Activated T-helper 1 cell treated with anti-CD3 and anti-CD28 coated beads, Interleukin-12 subunit alpha, Interleukin-12 subunit beta, Interleukin-2, Interleukin-4 antibody, amounts not matched to agents 30 ng/mL and 10 ng/mL and 1 ng/mL, durations not matched to agents 14 hours and 24 hours and 36 hours (primary cell): ENCODE data around the gene CNNM2. TPM values are rescaled to one million over a fixed set of nuclear protein-coding genes. Genes with fewer than 3 reads are reported as not detected.
"Not testable (repeated sequence)": the region's sequence is repeated elsewhere in the genome, so short reads cannot be mapped to it uniquely, and the experiment has no call there.

Source experiments
- DNase-seq: peaks from one replicate; pipeline ENCODE4 v3.0.0; 2021; ENCODE audit warnings: low spot score
- H3K27ac Mint-ChIP-seq: one replicate; pipeline ENCODE4 v1.8.0; 2021; ENCODE audit warnings: mild to moderate bottlenecking, mixed read lengths
- H3K27me3 Mint-ChIP-seq: one replicate; pipeline ENCODE4 v1.8.0; 2022; ENCODE audit warnings: mild to moderate bottlenecking, moderate library complexity, mixed read lengths; ENCODE audit not compliant: insufficient read depth
- H3K36me3 Mint-ChIP-seq: one replicate; pipeline ENCODE4 v1.8.0; 2021; ENCODE audit warnings: low read depth, mixed read lengths
- H3K4me1 Mint-ChIP-seq: one replicate; pipeline ENCODE4 v1.8.0; 2021; ENCODE audit warnings: low read depth, mixed read lengths
- H3K4me3 Mint-ChIP-seq: one replicate; pipeline ENCODE4 v1.8.0; 2021; ENCODE audit warnings: mild to moderate bottlenecking, moderate library complexity, mixed read lengths
- H3K9me3 Mint-ChIP-seq: one replicate; pipeline ENCODE4 v1.8.0; 2021; ENCODE audit warnings: mixed read lengths
- intact Hi-C: fragments of 100-400 bp; cut with micrococcal nuclease; formaldehyde crosslinking; loops from one replicate; pipeline ENCODE4 v1.15.1; 2024
- total RNA-seq: library from RNA; stranded (reverse); gene quantifications from 2 replicates; pipeline ENCODE4 v1.2.3, GENCODE V29; 2022

Gene CNNM2
- total RNA-seq, 1 donor from 2014 or later = 5.5 TPM

- intact Hi-C loops = no loop called here
- Mint-ChIP-seq H3K9me3 (no peaks in the 10 kb centered on the region), H3K36me3 (peaks cover 3% of the 10 kb centered on the region), H3K4me3 (no peak overlapping the region), H3K27ac (no peak overlapping the region), H3K27me3 (no peaks in the 10 kb centered on the region), H3K4me1 (no peaks in the 10 kb centered on the region)
- no peak for DNase-seq
Observed at GRCh38 chr10:103060575-103060974, 142.5 kb downstream of the CNNM2 start.

- no peaks in the 10 kb centered on the region for H3K4me1 Mint-ChIP-seq
- intact Hi-C loops = no loop called here
- H3K4me3 Mint-ChIP-seq = no peak overlapping the region
- no peak overlapping the region for H3K27ac Mint-ChIP-seq
- H3K9me3 Mint-ChIP-seq = no peaks in the 10 kb centered on the region
- DNase-seq = no peak
- peaks cover 2% of the 10 kb centered on the region for H3K27me3 Mint-ChIP-seq
- peaks cover 2% of the 10 kb centered on the region for H3K36me3 Mint-ChIP-seq
Observed at GRCh38 chr10:103062854-103063590, 144.9 kb downstream of the CNNM2 start.

- peaks cover 2% of the 10 kb centered on the region for H3K27me3 Mint-ChIP-seq
- DNase-seq = no peak
- no peak overlapping the region for H3K27ac Mint-ChIP-seq
- peaks cover 12% of the 10 kb centered on the region for H3K4me1 Mint-ChIP-seq
- H3K4me3 Mint-ChIP-seq = no peak overlapping the region
- H3K9me3 Mint-ChIP-seq = no peaks in the 10 kb centered on the region
- intact Hi-C loops = no loop called here
- H3K36me3 Mint-ChIP-seq = peaks cover 5% of the 10 kb centered on the region
Observed at GRCh38 chr10:103064956-103065355, 146.9 kb downstream of the CNNM2 start.

- DNase-seq = no peak
- Mint-ChIP-seq H3K27ac (no peak overlapping the region), H3K4me1 (peaks cover 23% of the 10 kb centered on the region), H3K36me3 (peaks cover 5% of the 10 kb centered on the region), H3K9me3 (no peaks in the 10 kb centered on the region), H3K27me3 (peaks cover 2% of the 10 kb centered on the region), H3K4me3 (no peak overlapping the region)
- intact Hi-C loops = no loop called here
Observed at GRCh38 chr10:103066141-103067098, 148.3 kb downstream of the CNNM2 start.

GRCh38 chr10:103067099-103067477, 149.0 kb downstream of the CNNM2 start:
- H3K9me3 Mint-ChIP-seq, H3K36me3 Mint-ChIP-seq, H3K27me3 Mint-ChIP-seq, H3K4me3 Mint-ChIP-seq, intact Hi-C loops, DNase-seq, H3K27ac Mint-ChIP-seq: not testable (repeated sequence)
- H3K4me1 Mint-ChIP-seq = peaks cover 23% of the 10 kb centered on the region

- Mint-ChIP-seq H3K9me3 (no peaks in the 10 kb centered on the region), H3K4me3 (no peak overlapping the region), H3K36me3 (peaks cover 5% of the 10 kb centered on the region), H3K27me3 (peaks cover 2% of the 10 kb centered on the region), H3K4me1 (peaks cover 23% of the 10 kb centered on the region), H3K27ac (no peak overlapping the region)
- intact Hi-C loops = no loop called here
- DNase-seq = no peak
Observed at GRCh38 chr10:103067484-103067883, 149.4 kb downstream of the CNNM2 start.

- Mint-ChIP-seq H3K9me3 (no peaks in the 10 kb centered on the region), H3K27ac (no peak overlapping the region), H3K4me3 (no peak overlapping the region), H3K4me1 (peaks cover 23% of the 10 kb centered on the region), H3K36me3 (peaks cover 5% of the 10 kb centered on the region), H3K27me3 (peaks cover 2% of the 10 kb centered on the region)
- DNase-seq = no peak
- intact Hi-C loops = no loop called here
Observed at GRCh38 chr10:103067956-103068355, 149.9 kb downstream of the CNNM2 start.

- Mint-ChIP-seq H3K4me3 (no peak overlapping the region), H3K4me1 (peaks cover 23% of the 10 kb centered on the region), H3K36me3 (peaks cover 5% of the 10 kb centered on the region), H3K27ac (peak overlapping the region; percentile 57), H3K9me3 (no peaks in the 10 kb centered on the region), H3K27me3 (peaks cover 2% of the 10 kb centered on the region)
- intact Hi-C loops = loop anchor here (1.0 kb wide), 5 partner anchors 15 to 234 kb away; partner anchors contain the start of gene BORCS7
- DNase-seq = peak; percentile 54
Observed at GRCh38 chr10:103069453-103070331, 151.6 kb downstream of the CNNM2 start.

GRCh38 chr10:103072276-103072675, 154.2 kb downstream of the CNNM2 start:
- Mint-ChIP-seq H3K27ac (no peak overlapping the region), H3K4me3 (no peak overlapping the region)

GRCh38 chr10:103072891-103073290, 154.8 kb downstream of the CNNM2 start:
- H3K4me1 Mint-ChIP-seq = peaks cover 23% of the 10 kb centered on the region
- no peak for DNase-seq
- no peaks in the 10 kb centered on the region for H3K9me3 Mint-ChIP-seq
- H3K36me3 Mint-ChIP-seq = peaks cover 7% of the 10 kb centered on the region
- no peaks in the 10 kb centered on the region for H3K27me3 Mint-ChIP-seq
- H3K27ac Mint-ChIP-seq = no peak overlapping the region
- intact Hi-C loops = no loop called here
- no peak overlapping the region for H3K4me3 Mint-ChIP-seq

More at GRCh38 chr10:103072276-103072675, 154.2 kb downstream of the CNNM2 start:
- Mint-ChIP-seq H3K36me3 (peaks cover 5% of the 10 kb centered on the region), H3K4me1 (peaks cover 23% of the 10 kb centered on the region), H3K9me3 (no peaks in the 10 kb centered on the region), H3K27me3 (peaks cover 2% of the 10 kb centered on the region)
- intact Hi-C loops = no loop called here
- DNase-seq = no peak

GRCh38 chr10:103077020-103077419, 158.9 kb downstream of the CNNM2 start:
- Mint-ChIP-seq H3K9me3 (no peaks in the 10 kb centered on the region), H3K27ac (no peak overlapping the region), H3K4me3 (no peak overlapping the region), H3K4me1 (no peaks in the 10 kb centered on the region), H3K36me3 (peaks cover 4% of the 10 kb centered on the region), H3K27me3 (no peaks in the 10 kb centered on the region)
- no peak for DNase-seq
- intact Hi-C loops = no loop called here

- no peaks in the 10 kb centered on the region for H3K9me3 Mint-ChIP-seq
- no peak overlapping the region for H3K4me3 Mint-ChIP-seq
- H3K27me3 Mint-ChIP-seq = no peaks in the 10 kb centered on the region
- intact Hi-C loops = no loop called here
- no peak overlapping the region for H3K27ac Mint-ChIP-seq
- H3K36me3 Mint-ChIP-seq = peaks cover 4% of the 10 kb centered on the region
- no peaks in the 10 kb centered on the region for H3K4me1 Mint-ChIP-seq
- DNase-seq = no peak
Observed at GRCh38 chr10:103077491-103078308, 159.6 kb downstream of the CNNM2 start.
